Aorta (tissue), 5 donors: Measurements from ENCODE around the gene MEX3B. TPM values are rescaled to one million over a fixed set of nuclear protein-coding genes. Genes with fewer than 3 reads are reported as not detected.

ENCODE experiments used
- ATAC-seq: fragments of 200-7000 bp; cut with Tn5 transposase; one replicate; pipeline ENCODE4 v1.9.1; 2022; ENCODE audit warnings: moderate library complexity; ENCODE audit not compliant: low FRiP score
- DNase-seq, 2 donors: peaks; one replicate each; pipeline ENCODE4 v3.0.0-alpha.2; 2020
- H3K27ac ChIP-seq, 2 donors: one replicate each; pipeline ENCODE4 v1.5.1; 2013; ENCODE audit warnings: low read length in 2 of 2, mild to moderate bottlenecking in 2 of 2, moderate library complexity in 2 of 2, control low read depth in 1 of 2, inconsistent platforms in 1 of 2, low read depth in 1 of 2
- H3K27me3 ChIP-seq, 2 donors: one replicate each; pipeline ENCODE4 v1.6.1; 2013; ENCODE audit warnings: control low read depth in 1 of 2, low read length in 1 of 2, mild to moderate bottlenecking in 1 of 2, moderate library complexity in 1 of 2; ENCODE audit not compliant: insufficient read depth in 2 of 2, control insufficient read depth in 1 of 2
- H3K36me3 ChIP-seq, 2 donors: one replicate each; pipeline ENCODE4 v1.6.1; 2013; ENCODE audit warnings: control low read depth in 1 of 2, low read length in 1 of 2, mild to moderate bottlenecking in 1 of 2; ENCODE audit not compliant: insufficient read depth in 2 of 2, control insufficient read depth in 1 of 2
- H3K4me1 ChIP-seq, 2 donors: one replicate each; pipeline ENCODE4 v1.6.1; 2013; ENCODE audit warnings: low read length in 2 of 2, control low read depth in 1 of 2, mild to moderate bottlenecking in 1 of 2, moderate library complexity in 1 of 2; ENCODE audit not compliant: insufficient read depth in 2 of 2, control insufficient read depth in 1 of 2
- H3K4me3 ChIP-seq, 2 donors: one replicate each; pipeline ENCODE4 v1.5.1; 2013; ENCODE audit warnings: low read length in 2 of 2, control low read depth in 1 of 2, mild to moderate bottlenecking in 1 of 2
- H3K9me3 ChIP-seq: one replicate; pipeline ENCODE4 v1.6.1; 2013; ENCODE audit warnings: mild to moderate bottlenecking, low read length; ENCODE audit not compliant: control insufficient read depth
- WGBS, 2 donors: extraction: QIAGEN DNeasy Blood & Tissue Kit; methylation state at CpG; one replicate each; pipeline ENCODE4 v1.1.7; 2013; 5-methylcytosine and 5-hydroxymethylcytosine counted together
- intact Hi-C, 2 donors: fragments of 100-400 bp; cut with DNase I; formaldehyde crosslinking; loops; one replicate each; pipeline versions ENCODE4 v1.14.2 to v1.15.0; 2022
- long read RNA-seq, 2 donors: library from polyadenylated mRNA; unstranded; transcript quantifications; one replicate each; pipeline ENCODE4 v2.0.0, GENCODE V29; 2020 to 2021
- polyA plus RNA-seq, 2 donors: library from polyadenylated mRNA; stranded (reverse); fragments of 200-250 nt; gene quantifications; one replicate each; pipeline ENCODE4 v1.2.3, GENCODE V29; 2013
- total RNA-seq, 2 donors: library from RNA; stranded (reverse); fragmentation: NEBNext Ultra II Directional; extraction: Animal tissue kit (Norgen Biotek cat#: 25700); gene quantifications; one replicate each; pipeline ENCODE4 v1.2.1, GENCODE V29; 2021
- donor health status: healthy with polysubstance abuse.
- donor health status: Bipolar disorder and iron deficiency.
- donor health status: DM: no; HTN: no; CAD: no.
- donor health status: DM: no; HTN: no; CAD: no.
- donor health status: DM: yes; HTN: yes; CAD: no.

The MEX3B gene
- 1 to 10 TPM; 1.2 to 2.9 TPM for total RNA-seq
- 1 to 10 TPM; 1.3 to 1.7 TPM for polyA plus RNA-seq
- long read RNA-seq, donor 1, full-length matches to known transcripts: 1 of 1 reads
- long read RNA-seq, donor 1, partial matches to known transcripts: 0 of 1 reads
- long read RNA-seq, donor 1, other reads (novel, unspliced or antisense): 0 of 1 reads
- long read RNA-seq, donor 2, full-length matches to known transcripts: 3 of 3 reads
- long read RNA-seq, donor 2, partial matches to known transcripts: 0 of 3 reads
- long read RNA-seq, donor 2, other reads (novel, unspliced or antisense): 0 of 3 reads

GRCh38 chr15:82045892-82046665, at the start of gene MEX3B:
TSS of gene MEX3B (minus strand) at chr15:82046018. CDS start at chr15:82045705, 313 bp downstream.
- Histone ChIP-seq H3K9me3 (no peaks in the 10 kb centered on the region), H3K36me3 (no peaks in the 10 kb centered on the region), H3K27me3 (no peaks in the 10 kb centered on the region), H3K4me1 (no peaks in the 10 kb centered on the region), H3K4me3 (peak within 1 kb of the TSS; percentile 65 to 69), H3K27ac (peak within 1 kb of the TSS in 1 of 2 donors; percentile 50)
- WGBS, 2 donors: 1% methylated on average over 64 to 68 of the region's 68 CpGs
- intact Hi-C loops: loop anchor here (5.0 kb wide), 2 partner anchors 104 to 564 kb away; no protein-coding TSS in a partner anchor
- DNase-seq (peak; percentile 98), ATAC-seq (peak; percentile 90)

- no peaks in the 10 kb centered on the region for H3K36me3 ChIP-seq
- H3K9me3 ChIP-seq: no peaks in the 10 kb centered on the region
- H3K27me3 ChIP-seq: no peaks in the 10 kb centered on the region
- ATAC-seq (no peak), DNase-seq (no peak)
- intact Hi-C loops: no loop called here
- H3K4me1 ChIP-seq: no peaks in the 10 kb centered on the region
- no peak overlapping the region for H3K27ac ChIP-seq
- 74 to 79% methylated on average over 13 of the region's 13 CpGs for WGBS, 2 donors
- H3K4me3 ChIP-seq: no peak overlapping the region
Measured at GRCh38 chr15:82093774-82094211, 48.0 kb upstream of the MEX3B start.

- H3K27me3 ChIP-seq: no peaks in the 10 kb centered on the region
- DNase-seq (no peak), ATAC-seq (no peak)
- no peaks in the 10 kb centered on the region for H3K36me3 ChIP-seq
- H3K4me1 ChIP-seq: no peaks in the 10 kb centered on the region
- WGBS, 2 donors: 90 to 91% methylated on average over 5 of the region's 5 CpGs
- intact Hi-C loops: no loop called here
- H3K27ac ChIP-seq: no peak overlapping the region
- H3K4me3 ChIP-seq: no peak overlapping the region
- H3K9me3 ChIP-seq: no peaks in the 10 kb centered on the region
Measured at GRCh38 chr15:82093325-82093724, 47.5 kb upstream of the MEX3B start.

- ATAC-seq: no peak
- Histone ChIP-seq H3K36me3 (no peaks in the 10 kb centered on the region), H3K27ac (no peak overlapping the region), H3K4me1 (no peaks in the 10 kb centered on the region), H3K9me3 (no peaks in the 10 kb centered on the region), H3K27me3 (no peaks in the 10 kb centered on the region), H3K4me3 (no peak overlapping the region)
- DNase-seq: no peak
- intact Hi-C loops: no loop called here
- WGBS, 2 donors: 92 to 97% methylated on average over 3 of the region's 3 CpGs
Measured at GRCh38 chr15:82091636-82092140, 45.9 kb upstream of the MEX3B start.

GRCh38 chr15:82086243-82086995, 40.6 kb upstream of the MEX3B start:
- no peak for ATAC-seq
- WGBS, 2 donors: 90 to 92% methylated on average over 16 of the region's 16 CpGs

GRCh38 chr15:82081914-82082762, 36.3 kb upstream of the MEX3B start:
- Histone ChIP-seq H3K27me3 (no peaks in the 10 kb centered on the region), H3K4me1 (no peaks in the 10 kb centered on the region), H3K4me3 (no peak overlapping the region), H3K27ac (no peak overlapping the region), H3K9me3 (no peaks in the 10 kb centered on the region), H3K36me3 (no peaks in the 10 kb centered on the region)
- intact Hi-C loops: no loop called here
- DNase-seq (no peak), ATAC-seq (no peak)
- WGBS, 2 donors: 68 to 73% methylated on average over 14 of the region's 14 CpGs

More at GRCh38 chr15:82086243-82086995, 40.6 kb upstream of the MEX3B start:
- intact Hi-C loops: no loop called here
- H3K27ac ChIP-seq: no peak overlapping the region
- no peaks in the 10 kb centered on the region for H3K27me3 ChIP-seq
- DNase-seq: no peak
- no peaks in the 10 kb centered on the region for H3K36me3 ChIP-seq
- no peak overlapping the region for H3K4me3 ChIP-seq
- no peaks in the 10 kb centered on the region for H3K9me3 ChIP-seq
- H3K4me1 ChIP-seq: no peaks in the 10 kb centered on the region

- no peaks in the 10 kb centered on the region for H3K27me3 ChIP-seq
- no peaks in the 10 kb centered on the region for H3K4me1 ChIP-seq
- intact Hi-C loops: no loop called here
- H3K9me3 ChIP-seq: no peaks in the 10 kb centered on the region
- WGBS, 2 donors: 96 to 98% methylated on average over 6 of the region's 6 CpGs
- H3K27ac ChIP-seq: no peak overlapping the region
- ATAC-seq: no peak
- no peak for DNase-seq
- H3K4me3 ChIP-seq: no peak overlapping the region
- H3K36me3 ChIP-seq: no peaks in the 10 kb centered on the region
Measured at GRCh38 chr15:82080774-82081173, 35.0 kb upstream of the MEX3B start.

- 66 to 73% methylated on average over 5 of the region's 5 CpGs for WGBS, 2 donors
- H3K27ac ChIP-seq: no peak overlapping the region
- no peaks in the 10 kb centered on the region for H3K36me3 ChIP-seq
- no peaks in the 10 kb centered on the region for H3K27me3 ChIP-seq
- H3K4me3 ChIP-seq: no peak overlapping the region
- H3K4me1 ChIP-seq: no peaks in the 10 kb centered on the region
- intact Hi-C loops: no loop called here
- no peak for ATAC-seq
- no peak for DNase-seq
- no peaks in the 10 kb centered on the region for H3K9me3 ChIP-seq
Measured at GRCh38 chr15:82079736-82080135, 33.9 kb upstream of the MEX3B start.
